Astrocyte (in vitro differentiated cells and primary cell): ENCODE data around the gene STK35. TPM values are rescaled to one million over a fixed set of nuclear protein-coding genes. Genes with fewer than 3 reads are reported as not detected.

Source experiments
- DNase-seq: peaks from one replicate; pipeline ENCODE4 v3.0.0-alpha.2; 2010; ENCODE audit warnings: low read depth
- FAIRE-seq: peaks from 2 replicates; lab custom pipeline; 2011; peaks lifted over from hg19 to GRCh38; lab: Jason Lieb, UNC
- H2AFZ ChIP-seq: 2 replicates; pipeline ENCODE4 v1.6.0; 2012; ENCODE audit warnings: low read depth, low read length, inconsistent platforms
- H3K27ac ChIP-seq: 2 replicates; pipeline ENCODE4 v1.5.1; 2011; ENCODE audit warnings: low read depth, low read length, inconsistent platforms
- H3K27me3 ChIP-seq: 2 replicates; pipeline ENCODE4 v1.6.0; 2011; ENCODE audit warnings: low read length, inconsistent platforms; ENCODE audit not compliant: insufficient read depth
- H3K36me3 ChIP-seq: 2 replicates; pipeline ENCODE4 v1.5.1; 2011; ENCODE audit warnings: low read length, inconsistent platforms; ENCODE audit not compliant: insufficient read depth
- H3K4me1 ChIP-seq: 2 replicates; pipeline ENCODE4 v1.5.1; 2011; ENCODE audit warnings: low read length, inconsistent platforms; ENCODE audit not compliant: insufficient read depth
- H3K4me2 ChIP-seq: 2 replicates; pipeline ENCODE4 v1.6.0; 2012; ENCODE audit warnings: low read length, inconsistent platforms
- H3K4me3 ChIP-seq: 2 replicates; pipeline ENCODE4 v1.5.1; 2011; ENCODE audit warnings: low read depth, mild to moderate bottlenecking, low read length, inconsistent platforms; ENCODE audit not compliant: insufficient read depth
- H3K79me2 ChIP-seq: 2 replicates; pipeline ENCODE4 v1.6.0; 2012; ENCODE audit warnings: mild to moderate bottlenecking, low read length, inconsistent platforms; ENCODE audit not compliant: insufficient read depth
- H3K9ac ChIP-seq: 2 replicates; pipeline ENCODE4 v1.6.0; 2012; ENCODE audit warnings: mild to moderate bottlenecking, low read length, inconsistent platforms
- H3K9me3 ChIP-seq: 2 replicates; pipeline ENCODE4 v1.5.1; 2012; ENCODE audit warnings: low read depth, mild to moderate bottlenecking, low read length, inconsistent platforms; ENCODE audit not compliant: insufficient read depth
- H4K20me1 ChIP-seq: 2 replicates; pipeline ENCODE4 v1.6.0; 2012; ENCODE audit warnings: low read length, inconsistent platforms; ENCODE audit not compliant: insufficient read depth
- H3K27ac Mint-ChIP-seq: one replicate; pipeline ENCODE4 v1.8.0; 2021; ENCODE audit warnings: mild to moderate bottlenecking, mixed read lengths; ENCODE audit not compliant: unreplicated experiment
- H3K27me3 Mint-ChIP-seq: one replicate; pipeline ENCODE4 v1.8.0; 2021; ENCODE audit warnings: low read depth, mixed read lengths; ENCODE audit not compliant: unreplicated experiment
- H3K36me3 Mint-ChIP-seq: one replicate; pipeline ENCODE4 v1.8.0; 2021; ENCODE audit warnings: low read depth, mixed read lengths; ENCODE audit not compliant: unreplicated experiment
- H3K4me1 Mint-ChIP-seq: one replicate; pipeline ENCODE4 v1.8.0; 2021; ENCODE audit warnings: low read depth, mixed read lengths; ENCODE audit not compliant: unreplicated experiment
- H3K4me3 Mint-ChIP-seq: one replicate; pipeline ENCODE4 v1.8.0; 2021; ENCODE audit warnings: mild to moderate bottlenecking, moderate library complexity, mixed read lengths; ENCODE audit not compliant: unreplicated experiment
- H3K9me3 Mint-ChIP-seq: one replicate; pipeline ENCODE4 v1.8.0; 2021; ENCODE audit warnings: mild to moderate bottlenecking, mixed read lengths; ENCODE audit not compliant: unreplicated experiment
- EZH2 ChIP-seq: IDR thresholded peaks from 2 replicates; pipeline ENCODE4 v1.6.1; 2012; ENCODE audit warnings: mild to moderate bottlenecking, low read length, inconsistent platforms; ENCODE audit not compliant: insufficient read depth
- total RNA-seq: library from RNA; stranded (reverse); gene quantifications from 2 replicates; pipeline ENCODE4 v1.2.1, GENCODE V29; 2021
- TF ChIP-seq, protein P1 (sequence below): IDR thresholded peaks from 2 replicates; pipeline ENCODE4 v1.5.1; 2011; ENCODE audit warnings: low read depth, mild to moderate bottlenecking, inconsistent platforms, low read length, moderate library complexity; ENCODE audit not compliant: insufficient read depth

The STK35 gene
- total RNA-seq, 1 donor from 2014 or later: 18.6 TPM

DNA sequence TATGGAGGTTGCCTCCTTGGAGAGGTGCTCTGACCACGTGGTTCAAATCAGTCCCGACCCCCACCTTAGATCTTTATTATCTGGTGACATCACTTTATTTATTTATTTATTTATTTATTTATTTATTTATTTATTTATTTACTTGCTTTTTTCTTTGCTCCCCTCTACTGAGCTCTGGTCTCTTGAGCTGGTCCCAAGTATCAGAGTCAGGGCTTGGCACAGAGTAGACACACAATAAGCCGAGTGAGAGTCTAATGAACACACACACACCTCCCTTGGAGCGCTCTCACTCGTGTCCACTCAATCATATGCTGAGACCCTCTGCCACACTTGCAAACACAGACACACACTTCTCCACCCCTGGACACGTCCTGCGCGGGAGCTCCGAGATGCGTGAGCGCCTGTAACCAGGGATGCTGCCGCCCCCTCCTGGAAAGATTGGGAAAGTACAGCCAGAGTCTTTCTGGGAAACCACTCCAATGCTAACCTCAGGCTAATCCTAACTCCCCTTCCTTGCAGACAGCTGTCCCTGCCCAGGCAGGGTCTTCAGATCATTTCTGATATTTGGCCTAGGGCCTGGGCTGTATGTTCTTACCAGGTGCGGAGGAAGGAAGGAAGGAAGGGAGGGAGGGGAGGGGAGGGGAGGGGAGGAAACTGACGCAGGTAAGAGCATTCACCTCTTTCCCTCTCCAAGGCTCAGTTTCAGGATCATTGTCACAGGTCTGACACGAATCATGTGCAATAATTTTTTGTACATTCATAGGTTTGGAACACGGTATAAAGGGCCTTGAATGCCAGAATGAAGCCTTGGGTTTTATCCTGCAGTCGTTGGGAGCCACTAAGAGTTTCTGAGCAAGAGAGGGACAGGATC, 70.9 kb downstream of the STK35 start:
- Mint-ChIP-seq H3K27me3 (peaks cover 54% of the 10 kb centered on the region), H3K27ac (no peak overlapping the region), H3K36me3 (no peaks in the 10 kb centered on the region), H3K9me3 (no peaks in the 10 kb centered on the region), H3K4me3 (no peak overlapping the region), H3K4me1 (no peaks in the 10 kb centered on the region)
- Histone ChIP-seq H3K79me2 (no peaks in the 10 kb centered on the region), H3K27ac (no peak overlapping the region), H3K4me1 (no peaks in the 10 kb centered on the region), H3K9ac (no peak overlapping the region), H2AFZ (no peak overlapping the region), H4K20me1 (no peaks in the 10 kb centered on the region), H3K27me3 (peaks cover 16% of the 10 kb centered on the region), H3K36me3 (no peaks in the 10 kb centered on the region), H3K4me2 (peak overlapping the region; percentile 59), H3K4me3 (no peak overlapping the region), H3K9me3 (no peaks in the 10 kb centered on the region)
- peak; percentile 10 for DNase-seq
- TF ChIP-seq, protein P1, sequence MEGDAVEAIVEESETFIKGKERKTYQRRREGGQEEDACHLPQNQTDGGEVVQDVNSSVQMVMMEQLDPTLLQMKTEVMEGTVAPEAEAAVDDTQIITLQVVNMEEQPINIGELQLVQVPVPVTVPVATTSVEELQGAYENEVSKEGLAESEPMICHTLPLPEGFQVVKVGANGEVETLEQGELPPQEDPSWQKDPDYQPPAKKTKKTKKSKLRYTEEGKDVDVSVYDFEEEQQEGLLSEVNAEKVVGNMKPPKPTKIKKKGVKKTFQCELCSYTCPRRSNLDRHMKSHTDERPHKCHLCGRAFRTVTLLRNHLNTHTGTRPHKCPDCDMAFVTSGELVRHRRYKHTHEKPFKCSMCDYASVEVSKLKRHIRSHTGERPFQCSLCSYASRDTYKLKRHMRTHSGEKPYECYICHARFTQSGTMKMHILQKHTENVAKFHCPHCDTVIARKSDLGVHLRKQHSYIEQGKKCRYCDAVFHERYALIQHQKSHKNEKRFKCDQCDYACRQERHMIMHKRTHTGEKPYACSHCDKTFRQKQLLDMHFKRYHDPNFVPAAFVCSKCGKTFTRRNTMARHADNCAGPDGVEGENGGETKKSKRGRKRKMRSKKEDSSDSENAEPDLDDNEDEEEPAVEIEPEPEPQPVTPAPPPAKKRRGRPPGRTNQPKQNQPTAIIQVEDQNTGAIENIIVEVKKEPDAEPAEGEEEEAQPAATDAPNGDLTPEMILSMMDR: peak; percentile 88
- no peak for TF ChIP-seq EZH2
- no peak for FAIRE-seq

DNA sequence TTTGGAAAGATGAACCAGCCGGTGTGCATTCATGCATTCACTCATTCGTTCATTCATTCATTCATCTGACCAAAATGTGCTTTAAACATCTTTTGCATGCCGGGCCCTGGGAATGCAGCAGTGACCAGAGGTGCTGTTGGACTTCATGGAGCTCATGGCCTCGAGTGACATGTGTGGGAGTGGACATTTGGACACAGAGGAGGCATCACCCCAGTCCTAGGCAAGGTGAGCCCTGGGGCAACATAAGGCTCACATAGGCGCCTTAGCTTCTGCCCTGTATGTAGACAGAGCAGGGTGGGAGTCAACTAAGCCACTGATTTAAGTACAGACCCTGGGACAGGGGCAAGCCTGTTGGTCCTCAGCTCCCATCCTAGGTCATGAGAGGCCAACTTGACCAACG, 71.6 kb downstream of the STK35 start:
- Mint-ChIP-seq H3K9me3 (no peaks in the 10 kb centered on the region), H3K4me1 (no peaks in the 10 kb centered on the region), H3K4me3 (no peak overlapping the region), H3K27me3 (peaks cover 51% of the 10 kb centered on the region), H3K27ac (no peak overlapping the region), H3K36me3 (no peaks in the 10 kb centered on the region)
- no peaks in the 10 kb centered on the region for H4K20me1 ChIP-seq
- H3K79me2 ChIP-seq: no peaks in the 10 kb centered on the region
- H3K36me3 ChIP-seq: no peaks in the 10 kb centered on the region
- H2AFZ ChIP-seq: no peak overlapping the region
- FAIRE-seq: no peak
- H3K4me1 ChIP-seq: no peaks in the 10 kb centered on the region
- DNase-seq: no peak
- H3K9me3 ChIP-seq: no peaks in the 10 kb centered on the region
- H3K9ac ChIP-seq: no peak overlapping the region
- no peak for TF ChIP-seq EZH2
- TF ChIP-seq, protein P1: no peak
- H3K4me2 ChIP-seq: no peak overlapping the region
- H3K27me3 ChIP-seq: peaks cover 16% of the 10 kb centered on the region
- no peak overlapping the region for H3K4me3 ChIP-seq
- H3K27ac ChIP-seq: no peak overlapping the region

DNA sequence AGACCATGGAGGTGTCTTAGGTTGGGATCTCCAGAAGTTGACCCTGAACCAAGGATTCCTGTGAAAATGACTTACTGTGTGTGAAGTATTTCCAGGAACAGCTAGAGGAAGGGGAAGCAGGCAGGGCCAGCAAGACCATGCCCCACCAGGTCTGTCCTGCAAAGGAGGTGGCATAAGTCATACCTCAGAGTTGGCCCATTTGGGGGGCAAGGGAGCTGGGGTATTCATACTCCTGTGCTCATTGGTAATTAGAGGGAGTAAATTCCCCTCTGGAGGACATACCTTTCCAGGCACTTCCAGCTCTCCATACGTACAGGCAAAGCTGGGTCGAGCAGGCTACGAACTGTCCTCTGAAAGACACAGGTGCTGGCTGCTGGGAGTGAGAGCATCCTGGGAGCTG, 72.4 kb downstream of the STK35 start:
- no peak overlapping the region for H3K27ac Mint-ChIP-seq
- Histone ChIP-seq H3K4me2 (no peak overlapping the region), H3K9ac (no peak overlapping the region), H3K9me3 (no peaks in the 10 kb centered on the region), H3K4me1 (no peaks in the 10 kb centered on the region), H3K79me2 (no peaks in the 10 kb centered on the region), H3K27ac (no peak overlapping the region), H3K36me3 (no peaks in the 10 kb centered on the region), H4K20me1 (no peaks in the 10 kb centered on the region), H2AFZ (no peak overlapping the region), H3K27me3 (peaks cover 16% of the 10 kb centered on the region), H3K4me3 (no peak overlapping the region)
- no peaks in the 10 kb centered on the region for H3K36me3 Mint-ChIP-seq
- no peak for TF ChIP-seq EZH2
- TF ChIP-seq, protein P1: no peak
- no peaks in the 10 kb centered on the region for H3K9me3 Mint-ChIP-seq
- DNase-seq (no peak), FAIRE-seq (no peak)
- H3K4me1 Mint-ChIP-seq: no peaks in the 10 kb centered on the region
- H3K4me3 Mint-ChIP-seq: no peak overlapping the region
- peaks cover 53% of the 10 kb centered on the region for H3K27me3 Mint-ChIP-seq
